MM.1S (cell line): ENCODE data around the gene ACCS.

Experiments
- CTCF ChIP-seq: fragments of 300-600 bp; sonication (generic); IDR thresholded peaks from 2 replicates; pipeline ENCODE4 v1.5.1; 2016; ENCODE audit warnings: antibody characterized with exemption, low read length, mixed read lengths
- EZH2 ChIP-seq: fragments of 300-600 bp; sonication (generic); optimal IDR thresholded peaks from 2 replicates; pipeline ENCODE3; 2017; ENCODE audit warnings: low read depth, mild to moderate bottlenecking, antibody characterized with exemption, low read length, mixed read lengths
- EZH2phosphoT487 ChIP-seq: fragments of 300-600 bp; sonication (generic); IDR thresholded peaks from 2 replicates; pipeline ENCODE4 v1.6.1; 2018; ENCODE audit warnings: antibody characterized with exemption, low read length

GRCh38 chr11:44025727-44026126 is 40.3 kb upstream of the ACCS start:
- no peak for TF ChIP-seq CTCF
- no peak for TF ChIP-seq EZH2
- no peak for TF ChIP-seq EZH2phosphoT487
